NCI-H2029 treated with DMSO at 0.1 percent for 48 hours (cell line): Measurements from ENCODE around the gene GRIK3.

Experiments
- DNase-seq: peaks from one replicate; lab custom pipeline; 2025; lab: John Stamatoyannopoulos, UW

GRIK3 gene

DNA sequence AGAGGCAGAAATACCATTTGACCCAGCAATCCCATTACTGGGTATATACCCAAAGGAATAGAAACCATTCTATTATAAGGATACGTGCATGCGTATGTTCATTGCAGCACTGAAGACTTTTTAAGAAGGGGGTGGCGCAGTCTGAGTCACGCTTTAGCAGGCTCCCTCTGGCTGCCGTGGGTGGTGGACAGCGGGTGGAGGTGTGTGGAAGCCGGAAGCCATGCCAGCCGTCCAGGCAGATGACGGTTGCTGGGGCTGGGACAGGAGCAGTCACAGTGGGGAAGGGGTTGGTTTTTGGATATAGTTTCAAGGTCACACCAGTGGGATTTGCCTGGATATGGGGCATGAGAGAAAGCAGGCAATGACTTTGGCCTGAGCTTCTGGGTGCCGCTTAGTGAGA is 270.5 kb downstream of the GRIK3 start:
- DNase-seq = no peak

DNA sequence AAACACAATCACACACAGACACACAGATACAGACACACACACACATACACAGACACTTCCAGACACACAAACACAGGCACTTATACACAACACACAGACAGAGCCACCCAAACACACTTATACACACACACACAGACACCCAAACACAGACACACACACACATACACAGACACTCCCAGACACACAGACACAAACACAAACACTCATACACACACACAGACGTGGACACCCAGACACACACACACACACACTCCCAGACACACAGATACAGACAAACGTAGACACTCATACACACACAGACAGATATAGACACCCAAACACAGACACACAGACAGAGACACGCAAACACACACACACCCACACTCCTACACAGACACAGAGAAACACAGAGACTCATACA is 272.1 kb downstream of the GRIK3 start:
- DNase-seq = no peak

DNA sequence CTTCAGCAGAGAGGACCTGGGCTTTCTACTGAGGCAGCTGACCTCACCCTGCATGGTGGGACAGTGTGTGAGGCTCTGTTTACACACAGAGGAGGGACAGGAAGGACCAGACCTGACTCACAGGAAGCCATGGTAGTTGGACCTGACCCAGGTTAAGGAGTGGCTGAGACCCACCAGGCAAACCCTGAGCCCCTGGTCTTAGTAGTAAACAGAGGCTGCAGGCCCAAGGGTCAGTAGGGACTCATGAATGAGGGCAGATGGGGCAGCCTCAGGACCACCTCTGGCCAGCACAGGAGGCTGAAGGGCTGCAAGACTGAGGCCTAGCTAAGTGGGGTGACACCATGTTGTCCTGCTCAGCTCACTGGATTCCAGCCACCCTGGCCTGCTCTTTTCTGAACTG is 273.2 kb downstream of the GRIK3 start:
- DNase-seq = no peak

DNA sequence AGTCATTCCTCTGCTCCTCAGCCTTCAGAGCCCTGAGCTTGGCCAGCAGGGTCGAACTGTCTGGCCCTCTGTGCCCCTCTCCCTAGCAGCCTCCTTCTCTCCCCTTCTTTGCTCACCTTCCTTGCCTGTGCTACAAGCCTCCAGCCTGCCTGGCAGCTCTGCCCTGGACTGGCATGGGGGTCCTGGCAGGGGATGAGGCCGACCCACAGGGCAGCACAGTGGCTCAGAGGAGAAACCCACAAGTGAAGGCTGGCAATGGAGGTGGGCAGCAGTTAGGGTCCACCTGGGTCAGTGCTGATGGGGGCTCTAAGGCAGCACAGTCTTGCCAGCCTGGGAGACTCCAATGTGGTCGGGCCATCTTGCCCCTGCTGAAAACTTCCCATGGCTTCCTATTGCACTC is 274.2 kb downstream of the GRIK3 start:
- no peak for DNase-seq

DNA sequence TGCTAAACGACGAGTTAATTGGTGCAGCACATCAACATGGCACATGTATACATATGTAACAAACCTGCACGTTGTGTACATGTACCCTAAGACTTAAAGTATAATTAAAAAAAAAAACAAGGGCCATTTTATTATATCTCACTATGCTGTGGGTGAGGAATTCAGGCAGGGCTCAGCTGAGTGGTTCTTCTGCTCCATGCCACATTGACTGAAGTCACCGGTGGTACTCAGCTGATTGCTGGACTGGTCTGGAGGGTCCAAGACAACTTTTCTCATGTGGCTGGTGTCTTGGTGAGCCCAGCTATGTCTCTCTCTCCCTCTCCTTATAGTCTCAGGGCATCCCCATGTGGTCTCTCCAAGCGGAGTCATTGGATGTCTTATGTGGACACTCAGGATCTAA is 275.0 kb downstream of the GRIK3 start:
- no peak for DNase-seq

DNA sequence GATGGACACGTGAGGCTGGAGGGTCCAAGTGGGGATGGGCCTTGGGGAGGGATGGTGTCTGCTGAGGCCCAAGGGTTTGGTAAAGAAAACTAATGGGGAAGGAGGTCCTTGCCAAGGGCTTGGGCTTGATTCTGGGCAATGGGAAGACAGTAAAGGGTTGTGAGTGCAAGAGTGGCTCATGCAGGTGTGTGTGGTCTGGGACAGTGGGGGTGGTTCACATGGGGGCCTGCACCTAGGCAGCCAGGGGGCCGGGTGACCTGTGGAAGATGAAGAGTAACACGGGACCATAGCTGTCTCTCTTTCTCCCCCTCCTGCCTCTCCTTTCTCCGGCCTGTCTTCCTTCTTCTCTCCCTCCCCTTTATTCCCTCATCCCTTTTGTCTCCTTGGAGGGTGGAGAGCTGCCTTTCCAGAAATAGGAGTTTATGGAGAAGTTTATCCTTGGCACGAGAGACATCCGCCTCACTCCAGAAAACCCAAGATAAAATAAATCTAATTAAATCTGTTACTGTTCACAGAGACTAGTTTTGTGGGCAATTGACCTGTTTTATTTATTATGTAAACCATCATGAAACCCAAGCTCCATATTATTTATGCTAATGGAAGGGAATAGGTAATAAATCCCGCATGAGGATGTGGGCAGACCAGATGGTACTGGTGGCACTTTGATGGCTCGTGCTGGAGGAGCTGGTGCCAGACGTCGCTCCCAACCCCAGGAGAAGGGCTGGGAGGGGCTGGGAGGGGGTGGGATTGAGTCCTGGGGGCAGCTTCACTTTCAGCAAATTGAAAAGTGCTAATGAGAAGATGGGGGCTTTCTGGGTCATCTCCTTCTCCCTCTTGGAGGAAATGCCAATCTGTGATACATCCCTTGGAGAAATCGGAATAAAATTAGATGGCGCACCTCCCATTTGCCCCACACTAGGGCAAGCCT is 278.7 kb downstream of the GRIK3 start:
- peak; percentile 56 for DNase-seq

DNA sequence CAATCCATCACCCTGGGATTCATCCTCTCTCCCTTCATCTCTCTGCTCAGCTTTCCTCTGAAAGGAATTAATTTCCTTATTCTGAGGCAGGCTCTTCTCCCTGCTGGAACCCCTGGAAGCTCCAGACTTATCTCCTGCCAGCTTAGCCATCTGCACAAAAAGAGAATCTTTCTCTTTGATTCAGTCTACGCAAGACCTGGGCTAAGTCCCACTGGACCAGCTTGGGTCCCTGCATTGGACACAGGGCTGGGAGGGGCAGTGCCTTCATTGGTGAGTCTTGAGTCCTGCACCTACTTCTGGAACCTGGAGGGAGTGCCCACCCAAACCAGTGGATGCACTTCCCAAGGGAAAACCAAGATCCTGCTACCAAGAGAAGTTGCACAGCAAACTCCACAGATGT is 279.9 kb downstream of the GRIK3 start:
- DNase-seq = no peak

DNA sequence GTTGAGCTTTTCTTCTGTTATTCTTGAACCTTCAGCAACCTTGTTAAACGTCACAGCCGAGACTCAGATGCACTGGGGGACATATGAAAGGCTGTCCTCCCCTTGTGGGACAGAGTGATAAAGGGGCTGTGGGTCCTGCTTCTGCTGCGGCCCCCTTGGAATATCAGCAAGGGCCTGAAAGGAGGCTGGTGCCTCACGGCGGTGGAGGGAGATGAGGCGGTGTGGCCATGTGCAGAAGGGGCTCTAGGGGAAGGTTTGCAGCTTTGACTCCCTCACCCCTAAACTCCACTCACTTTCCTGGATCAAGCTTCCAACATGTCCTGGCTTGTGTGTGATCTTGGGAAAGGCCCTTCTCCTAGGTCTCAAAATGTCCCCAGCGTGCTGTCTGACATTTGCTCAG is 280.9 kb downstream of the GRIK3 start:
- DNase-seq = no peak

DNA sequence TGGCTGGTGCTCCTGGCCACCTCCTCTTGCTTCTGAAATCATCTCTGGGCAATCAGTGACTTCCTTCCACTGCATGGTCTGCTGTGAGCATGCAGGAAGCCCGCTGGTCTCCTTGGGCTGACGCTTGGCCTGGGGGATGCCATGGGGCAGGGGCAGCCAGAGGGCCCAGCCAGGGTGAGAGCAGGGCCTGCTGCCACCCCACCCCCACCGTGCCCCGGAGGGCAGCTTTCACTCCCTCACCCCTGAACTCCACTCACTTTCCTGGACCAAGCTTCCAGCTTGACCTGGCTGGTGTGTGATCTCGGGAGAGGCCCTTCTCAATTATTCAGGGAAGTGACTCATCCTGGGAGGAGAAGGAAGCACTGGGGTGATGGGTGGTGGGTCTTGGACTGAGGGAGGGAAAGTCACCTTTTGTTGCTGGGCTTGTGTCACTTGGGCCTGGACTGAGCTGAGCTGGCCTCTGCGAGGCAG is 281.4 kb downstream of the GRIK3 start:
- no peak for DNase-seq

DNA sequence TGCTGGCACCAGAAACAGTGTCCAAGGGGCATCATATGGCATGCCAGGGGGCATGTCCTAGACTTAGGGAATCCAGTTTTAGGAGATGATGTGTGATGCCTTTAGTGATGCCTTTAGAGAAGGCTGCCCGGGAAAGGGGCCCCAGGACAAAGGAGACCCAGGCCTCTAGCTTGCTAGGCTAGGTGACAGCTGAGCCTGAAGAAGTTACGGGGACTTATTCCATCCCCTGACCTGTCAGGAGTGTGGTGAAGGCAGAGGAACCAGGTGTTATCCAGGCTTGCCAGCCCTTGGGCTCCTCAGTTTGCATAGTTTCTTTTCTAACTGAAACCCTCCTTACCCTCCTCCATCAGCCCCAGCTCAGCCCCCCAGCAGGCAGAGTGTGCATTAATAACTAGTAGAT is 281.9 kb downstream of the GRIK3 start:
- no peak for DNase-seq

DNA sequence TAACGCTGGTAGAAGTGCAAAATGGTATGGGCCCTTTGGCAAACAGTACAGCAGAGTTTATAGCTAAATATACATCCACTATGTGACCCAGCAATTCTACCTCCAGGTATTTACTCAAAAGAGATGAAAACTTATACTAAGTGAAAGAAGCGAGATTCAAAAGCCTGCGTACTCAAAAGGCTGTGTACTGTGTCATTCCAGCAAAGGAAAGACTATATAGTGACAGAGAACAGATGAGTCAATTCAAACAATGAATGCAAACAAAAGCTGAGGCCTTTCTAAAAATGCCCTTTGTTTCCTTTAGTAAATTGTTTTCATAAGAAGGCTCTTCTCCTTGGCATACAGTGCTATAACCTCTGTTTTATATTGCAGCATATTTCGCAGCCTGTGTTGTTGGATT is 282.8 kb downstream of the GRIK3 start:
- peak; percentile 98 for DNase-seq

DNA sequence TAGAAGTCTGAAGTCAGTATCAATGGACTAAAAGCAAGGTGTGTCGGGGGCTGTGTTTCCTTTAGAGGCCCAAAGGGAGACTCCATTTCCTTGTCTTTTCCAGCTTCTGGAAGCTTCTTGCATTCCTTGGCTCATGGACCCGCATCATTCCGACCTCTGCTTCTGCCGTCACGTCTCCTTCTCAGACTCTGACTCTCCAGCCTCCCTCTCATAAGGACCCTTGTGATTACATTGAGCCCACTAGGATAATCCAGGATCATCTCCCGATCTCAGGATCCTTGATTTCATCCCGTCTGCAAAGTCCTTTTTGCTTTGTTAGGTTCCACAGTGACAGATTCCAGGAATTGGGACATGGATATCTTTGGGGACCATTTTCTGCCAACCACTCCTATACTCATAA is 285.8 kb downstream of the GRIK3 start:
- no peak for DNase-seq
